Measurements from ENCODE around the gene EID2. TPM values are rescaled to one million over a fixed set of nuclear protein-coding genes. Genes with fewer than 3 reads are reported as not detected.

The EID2 gene
- total RNA-seq, 1 donor, result 14.4 TPM

GRCh38 chr19:39518458-39518857, 21.5 kb downstream of the EID2 start:
- H3K27me3 ChIP-seq (ENCODE audit: insufficient read depth, low read length), result peaks cover 35% of the 10 kb centered on the region
- no peak overlapping the region for H3K4me3 ChIP-seq (ENCODE audit: low read length)
- H3K9me3 ChIP-seq (ENCODE audit: low read depth, low read length), result no peaks in the 10 kb centered on the region
- H3K4me1 ChIP-seq (ENCODE audit: insufficient read depth, low read length), result peaks cover 14% of the 10 kb centered on the region

- H3K9me3 ChIP-seq (ENCODE audit: low read depth, low read length), result no peaks in the 10 kb centered on the region
- H3K27me3 ChIP-seq (ENCODE audit: insufficient read depth, low read length), result peaks cover 39% of the 10 kb centered on the region
- H3K4me3 ChIP-seq (ENCODE audit: low read length), result no peak overlapping the region
- H3K4me1 ChIP-seq (ENCODE audit: insufficient read depth, low read length), result peaks cover 14% of the 10 kb centered on the region
Observed at GRCh38 chr19:39517432-39517831, 22.5 kb downstream of the EID2 start.

- Histone ChIP-seq H3K4me1 (ENCODE audit: insufficient read depth, low read length) (peaks cover 14% of the 10 kb centered on the region), H3K27me3 (ENCODE audit: insufficient read depth, low read length) (peaks cover 43% of the 10 kb centered on the region), H3K9me3 (ENCODE audit: low read depth, low read length) (no peaks in the 10 kb centered on the region), H3K4me3 (ENCODE audit: low read length) (no peak overlapping the region)
Observed at GRCh38 chr19:39516270-39516669, 23.7 kb downstream of the EID2 start.

GRCh38 chr19:39515551-39516191, 24.3 kb downstream of the EID2 start:
- peaks cover 14% of the 10 kb centered on the region for H3K4me1 ChIP-seq (ENCODE audit: insufficient read depth, low read length)
- H3K27me3 ChIP-seq (ENCODE audit: insufficient read depth, low read length), result peaks cover 43% of the 10 kb centered on the region
- H3K9me3 ChIP-seq (ENCODE audit: low read depth, low read length), result no peaks in the 10 kb centered on the region
- no peak overlapping the region for H3K4me3 ChIP-seq (ENCODE audit: low read length)

GRCh38 chr19:39514840-39515550, 25.0 kb downstream of the EID2 start, which contains the start of gene SELENOV:
SELENOV (plus strand) TSS chr19:39515139; CDS start chr19:39515213, 74 bp downstream.
- Histone ChIP-seq H3K4me1 (ENCODE audit: insufficient read depth, low read length) (peaks cover 14% of the 10 kb centered on the region), H3K9me3 (ENCODE audit: low read depth, low read length) (no peaks in the 10 kb centered on the region), H3K27me3 (ENCODE audit: insufficient read depth, low read length) (peaks cover 43% of the 10 kb centered on the region), H3K4me3 (ENCODE audit: low read length) (no peak within 1 kb of the TSS)

- Histone ChIP-seq H3K4me1 (ENCODE audit: insufficient read depth, low read length) (peaks cover 14% of the 10 kb centered on the region), H3K9me3 (ENCODE audit: low read depth, low read length) (no peaks in the 10 kb centered on the region), H3K4me3 (ENCODE audit: low read length) (no peak overlapping the region), H3K27me3 (ENCODE audit: insufficient read depth, low read length) (peaks cover 49% of the 10 kb centered on the region)
Observed at GRCh38 chr19:39512988-39513387, 27.0 kb downstream of the EID2 start.

- peaks cover 41% of the 10 kb centered on the region for H3K27me3 ChIP-seq (ENCODE audit: insufficient read depth, low read length)
- no peaks in the 10 kb centered on the region for H3K9me3 ChIP-seq (ENCODE audit: low read depth, low read length)
- peaks cover 8% of the 10 kb centered on the region for H3K4me1 ChIP-seq (ENCODE audit: insufficient read depth, low read length)
- H3K4me3 ChIP-seq (ENCODE audit: low read length), result no peak overlapping the region
Observed at GRCh38 chr19:39509233-39509632, 30.7 kb downstream of the EID2 start.

GRCh38 chr19:39508629-39509028, 31.3 kb downstream of the EID2 start:
- peaks cover 8% of the 10 kb centered on the region for H3K4me1 ChIP-seq (ENCODE audit: insufficient read depth, low read length)
- H3K4me3 ChIP-seq (ENCODE audit: low read length), result no peak overlapping the region
- no peaks in the 10 kb centered on the region for H3K9me3 ChIP-seq (ENCODE audit: low read depth, low read length)
- H3K27me3 ChIP-seq (ENCODE audit: insufficient read depth, low read length), result peaks cover 35% of the 10 kb centered on the region

GRCh38 chr19:39507715-39508364, 32.1 kb downstream of the EID2 start:
- Histone ChIP-seq H3K27me3 (ENCODE audit: insufficient read depth, low read length) (peaks cover 28% of the 10 kb centered on the region), H3K4me3 (ENCODE audit: low read length) (no peak overlapping the region), H3K4me1 (ENCODE audit: insufficient read depth, low read length) (peaks cover 11% of the 10 kb centered on the region), H3K9me3 (ENCODE audit: low read depth, low read length) (no peaks in the 10 kb centered on the region)

- peak overlapping the region; percentile 28 for H3K4me3 ChIP-seq (ENCODE audit: low read length)
Observed at GRCh38 chr19:39506944-39507714, 32.8 kb downstream of the EID2 start.

GRCh38 chr19:39506598-39506943, 33.4 kb downstream of the EID2 start:
- Histone ChIP-seq H3K27me3 (ENCODE audit: insufficient read depth, low read length) (peaks cover 26% of the 10 kb centered on the region), H3K4me1 (ENCODE audit: insufficient read depth, low read length) (peaks cover 12% of the 10 kb centered on the region), H3K4me3 (ENCODE audit: low read length) (no peak overlapping the region), H3K9me3 (ENCODE audit: low read depth, low read length) (no peaks in the 10 kb centered on the region)

More at GRCh38 chr19:39506944-39507714, 32.8 kb downstream of the EID2 start:
- Histone ChIP-seq H3K27me3 (ENCODE audit: insufficient read depth, low read length) (peaks cover 27% of the 10 kb centered on the region), H3K4me1 (ENCODE audit: insufficient read depth, low read length) (peaks cover 12% of the 10 kb centered on the region), H3K9me3 (ENCODE audit: low read depth, low read length) (no peaks in the 10 kb centered on the region)

- H3K4me3 ChIP-seq (ENCODE audit: low read length), result no peak overlapping the region
- H3K27me3 ChIP-seq (ENCODE audit: insufficient read depth, low read length), result peaks cover 50% of the 10 kb centered on the region
- peaks cover 26% of the 10 kb centered on the region for H3K4me1 ChIP-seq (ENCODE audit: insufficient read depth, low read length)
- H3K9me3 ChIP-seq (ENCODE audit: low read depth, low read length), result no peaks in the 10 kb centered on the region
Observed at GRCh38 chr19:39502640-39503417, 37.1 kb downstream of the EID2 start.

- no peaks in the 10 kb centered on the region for H3K9me3 ChIP-seq (ENCODE audit: low read depth, low read length)
- H3K4me3 ChIP-seq (ENCODE audit: low read length), result no peak overlapping the region
- H3K27me3 ChIP-seq (ENCODE audit: insufficient read depth, low read length), result peaks cover 45% of the 10 kb centered on the region
- H3K4me1 ChIP-seq (ENCODE audit: insufficient read depth, low read length), result peaks cover 20% of the 10 kb centered on the region
Observed at GRCh38 chr19:39501340-39501739, 38.6 kb downstream of the EID2 start.

GRCh38 chr19:39500543-39500942, 39.4 kb downstream of the EID2 start:
- H3K27me3 ChIP-seq (ENCODE audit: insufficient read depth, low read length), result peaks cover 42% of the 10 kb centered on the region

More at GRCh38 chr19:39500543-39500942, 39.4 kb downstream of the EID2 start:
- peaks cover 20% of the 10 kb centered on the region for H3K4me1 ChIP-seq (ENCODE audit: insufficient read depth, low read length)
- H3K9me3 ChIP-seq (ENCODE audit: low read depth, low read length), result no peaks in the 10 kb centered on the region
- no peak overlapping the region for H3K4me3 ChIP-seq (ENCODE audit: low read length)

All from mononuclear cell (primary cell).